Renal cortex interstitium (tissue), 11 donors: Measurements from ENCODE around the gene PKMYT1. TPM values are rescaled to one million over a fixed set of nuclear protein-coding genes. Genes with fewer than 3 reads are reported as not detected.

Experiments used
- DNase-seq, 11 donors: peaks; one replicate each; pipeline ENCODE4 v3.0.0-alpha.2; 2013; ENCODE audit warnings: low read depth in 9 of 11, low spot score in 4 of 11; ENCODE audit errors: extremely low read depth in 1 of 11
- polyA plus RNA-seq, 3 donors: library from polyadenylated mRNA; unstranded; fragments of 120-200 nt; gene quantifications; one replicate each; pipeline ENCODE4 v1.2.1, GENCODE V29; 2013; ENCODE audit not compliant: insufficient read length in 3 of 3

PKMYT1 gene
- polyA plus RNA-seq, 3 donors = 11.7 to 22.4 (median 18.8) TPM

DNA sequence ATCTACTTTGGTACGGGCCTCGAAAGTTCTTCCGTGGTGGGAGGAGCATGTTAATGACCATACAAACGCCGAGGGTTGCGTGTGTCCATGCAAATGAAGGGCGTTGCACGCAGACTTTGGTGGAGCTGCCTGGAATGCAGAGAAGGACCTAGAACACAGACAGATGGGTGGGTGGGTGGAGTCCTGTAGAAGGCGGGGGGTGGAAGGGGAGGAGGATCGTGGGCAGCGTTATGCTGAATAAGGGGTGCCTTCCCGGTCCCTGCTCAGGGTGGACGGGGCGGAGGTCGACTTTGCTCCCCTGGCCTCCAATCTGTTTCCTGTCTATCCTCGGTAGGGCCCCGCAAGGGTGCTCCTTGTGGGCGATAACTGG lies 11.9 kb downstream of the PKMYT1 start:
- no peak for DNase-seq

DNA sequence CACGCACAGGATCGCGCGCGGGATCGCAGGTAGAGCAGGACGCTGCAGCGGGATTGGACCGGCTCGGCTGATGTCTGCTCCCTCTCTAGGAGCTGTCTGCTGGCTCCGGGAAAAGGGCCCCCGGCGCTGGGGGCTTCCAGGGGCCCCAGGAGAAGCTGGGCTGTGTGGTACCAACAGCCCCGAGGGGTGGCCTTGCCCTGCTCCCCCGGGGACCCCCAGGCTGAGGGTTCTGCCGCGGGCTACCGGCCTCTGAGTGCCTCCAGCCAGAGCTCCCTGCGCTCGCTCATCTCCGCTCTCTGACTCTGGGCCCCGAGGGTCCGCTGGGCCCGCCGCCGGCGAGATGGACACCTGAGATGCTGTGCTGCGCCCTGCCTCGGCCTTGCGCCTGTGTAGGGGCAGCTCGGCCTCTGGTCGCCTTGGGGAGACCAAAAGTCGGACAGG lies 12.5 kb downstream of the PKMYT1 start:
- DNase-seq = no peak

DNA sequence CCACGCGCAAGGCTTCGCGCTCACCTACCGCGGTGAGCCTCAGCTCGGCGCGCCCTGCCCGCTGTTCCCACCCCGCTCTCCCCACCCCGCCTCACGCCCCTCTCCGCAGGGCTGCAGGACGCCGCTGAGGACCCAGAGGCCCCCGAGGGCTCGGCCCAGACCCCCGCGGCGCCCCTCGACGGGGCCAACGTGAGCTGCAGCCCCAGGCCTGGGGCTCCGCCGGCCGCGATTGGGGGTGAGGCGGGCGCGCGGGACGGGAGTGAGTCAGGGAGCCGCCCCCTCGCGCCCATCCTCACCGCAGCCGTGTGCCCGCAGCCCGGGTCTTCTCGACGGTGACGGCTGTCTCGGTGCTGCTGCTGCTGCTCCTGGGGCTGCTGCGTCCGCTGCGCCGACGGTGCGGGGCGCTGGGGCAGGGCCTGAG lies 13.0 kb downstream of the PKMYT1 start:
- no peak for DNase-seq

DNA sequence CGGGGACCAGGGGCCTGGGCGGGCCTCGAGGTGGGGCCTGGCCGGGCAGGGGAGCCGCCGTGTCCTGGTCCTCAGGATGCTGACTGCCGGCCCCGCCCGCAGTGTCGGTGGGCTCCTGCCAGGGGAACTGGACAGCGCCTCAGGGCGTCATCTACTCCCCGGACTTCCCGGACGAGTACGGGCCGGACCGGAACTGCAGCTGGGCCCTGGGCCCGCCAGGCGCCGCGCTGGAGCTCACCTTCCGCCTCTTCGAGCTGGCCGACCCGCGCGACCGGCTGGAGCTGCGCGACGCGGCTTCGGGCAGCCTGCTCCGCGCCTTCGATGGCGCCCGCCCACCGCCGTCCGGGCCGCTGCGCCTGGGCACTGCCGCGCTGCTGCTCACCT lies 13.4 kb downstream of the PKMYT1 start:
- no peak for DNase-seq

DNA sequence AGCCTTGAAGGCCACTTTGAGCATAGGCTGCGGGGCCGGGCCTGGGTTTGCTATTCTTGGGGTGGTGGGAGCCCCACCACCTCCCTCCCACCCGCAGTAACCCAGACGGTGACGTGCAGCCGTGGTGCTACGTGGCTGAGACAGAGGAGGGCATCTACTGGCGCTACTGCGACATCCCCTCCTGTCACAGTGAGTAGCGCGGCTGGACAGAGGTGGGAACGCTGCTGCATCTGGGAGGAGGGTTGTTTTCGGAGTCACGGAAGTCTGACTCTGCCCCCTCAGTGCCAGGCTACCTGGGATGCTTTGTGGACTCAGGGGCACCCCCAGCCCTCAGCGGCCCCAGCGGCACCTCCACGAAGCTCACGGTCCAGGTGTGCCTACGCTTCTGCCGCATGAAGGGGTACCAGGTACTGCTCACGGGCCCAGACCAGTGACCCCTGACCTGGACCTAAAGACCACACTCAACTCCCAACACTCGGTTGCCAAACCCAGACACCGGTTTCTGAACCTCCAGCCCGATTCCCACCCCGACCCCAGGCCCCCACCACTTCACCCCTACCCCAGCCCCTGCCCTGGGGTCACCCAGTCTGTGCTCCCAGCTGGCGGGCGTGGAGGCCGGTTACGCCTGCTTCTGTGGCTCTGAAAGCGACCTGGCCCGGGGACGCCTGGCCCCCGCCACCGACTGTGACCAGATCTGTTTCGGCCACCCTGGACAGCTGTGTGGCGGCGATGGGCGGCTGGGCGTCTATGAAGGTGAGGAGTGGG lies 14.0 kb downstream of the PKMYT1 start:
- no peak for DNase-seq

DNA sequence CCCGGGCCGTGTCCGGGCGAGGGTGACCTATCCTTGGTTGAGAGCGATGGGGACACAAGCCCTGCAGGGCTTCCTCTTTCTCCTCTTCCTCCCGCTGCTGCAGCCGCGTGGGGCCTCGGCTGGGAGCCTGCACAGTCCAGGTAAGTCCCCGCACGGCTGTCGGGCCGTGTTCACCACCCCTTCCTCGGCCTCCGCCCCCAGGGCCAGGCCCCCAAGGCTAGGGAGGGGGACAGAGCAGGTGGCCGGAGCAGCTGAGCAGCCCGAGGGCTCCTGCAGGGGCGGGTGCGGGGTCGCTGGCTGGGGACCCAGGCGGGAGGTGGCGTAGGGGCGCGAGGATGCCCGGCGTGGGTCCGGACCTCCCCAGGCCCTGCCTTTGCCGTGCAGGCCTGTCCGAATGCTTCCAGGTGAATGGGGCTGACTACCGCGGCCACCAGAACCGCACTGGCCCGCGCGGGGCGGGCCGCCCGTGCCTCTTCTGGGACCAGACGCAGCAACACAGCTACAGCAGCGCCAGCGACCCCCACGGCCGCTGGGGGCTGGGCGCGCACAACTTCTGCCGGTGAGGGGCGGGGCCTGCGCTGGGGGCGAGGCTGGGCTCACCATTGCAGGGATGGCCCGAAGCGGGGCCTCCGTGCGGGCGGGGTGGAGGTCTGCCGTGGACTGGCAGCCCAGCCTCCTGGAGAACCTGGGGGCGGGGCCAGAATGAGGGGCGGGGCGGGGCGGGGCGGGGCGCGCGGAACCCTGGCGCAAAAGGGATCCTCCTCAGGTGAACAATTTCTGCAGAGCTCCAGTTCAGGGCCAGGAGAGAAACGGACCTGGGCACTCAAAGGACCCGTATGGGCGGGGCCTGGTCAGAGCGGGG lies 15.5 kb downstream of the PKMYT1 start:
- no peak for DNase-seq

DNA sequence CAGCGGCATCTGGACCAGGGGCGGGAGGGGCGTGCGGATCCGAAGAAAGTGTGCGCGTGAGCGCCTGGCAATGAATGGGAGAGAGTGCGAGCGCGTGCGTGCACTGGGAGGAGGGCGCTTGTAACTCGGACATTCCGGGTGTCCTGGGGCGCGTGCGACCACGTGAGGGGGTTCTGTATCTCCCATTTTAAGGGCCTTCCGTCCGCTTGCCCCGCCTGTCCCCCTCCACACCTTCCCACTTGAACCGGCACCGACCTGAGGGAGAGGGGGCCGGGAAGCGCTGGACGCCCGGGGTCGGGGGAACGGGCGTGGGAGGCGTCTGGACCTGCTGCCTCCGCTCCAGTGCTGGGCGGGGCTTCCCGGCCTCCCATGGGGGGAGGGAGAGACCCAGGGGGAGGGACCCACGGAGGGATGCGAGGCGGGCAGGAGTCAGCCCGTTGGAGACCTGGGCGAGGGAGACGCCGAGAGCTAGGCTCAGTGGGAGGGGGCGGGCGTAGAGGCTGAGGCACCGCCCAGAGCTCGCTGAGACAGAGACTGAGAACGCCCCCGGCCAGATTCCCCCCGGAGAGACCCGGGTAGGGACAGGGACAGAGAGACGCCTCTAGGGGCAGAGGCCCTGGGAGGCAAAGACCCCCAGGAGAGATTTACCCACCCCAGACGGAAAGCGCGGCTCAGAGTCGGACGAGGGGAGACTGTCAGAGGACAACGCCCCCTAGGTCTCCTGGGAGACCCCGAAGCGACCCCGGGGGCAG lies 16.3 kb downstream of the PKMYT1 start, which contains the start of gene KREMEN2:
Gene KREMEN2 (plus strand): TSS at position 553 of the 752 bp plus-strand sequence. CDS start 246 bp downstream, outside the sequence.
- no peak for DNase-seq

DNA sequence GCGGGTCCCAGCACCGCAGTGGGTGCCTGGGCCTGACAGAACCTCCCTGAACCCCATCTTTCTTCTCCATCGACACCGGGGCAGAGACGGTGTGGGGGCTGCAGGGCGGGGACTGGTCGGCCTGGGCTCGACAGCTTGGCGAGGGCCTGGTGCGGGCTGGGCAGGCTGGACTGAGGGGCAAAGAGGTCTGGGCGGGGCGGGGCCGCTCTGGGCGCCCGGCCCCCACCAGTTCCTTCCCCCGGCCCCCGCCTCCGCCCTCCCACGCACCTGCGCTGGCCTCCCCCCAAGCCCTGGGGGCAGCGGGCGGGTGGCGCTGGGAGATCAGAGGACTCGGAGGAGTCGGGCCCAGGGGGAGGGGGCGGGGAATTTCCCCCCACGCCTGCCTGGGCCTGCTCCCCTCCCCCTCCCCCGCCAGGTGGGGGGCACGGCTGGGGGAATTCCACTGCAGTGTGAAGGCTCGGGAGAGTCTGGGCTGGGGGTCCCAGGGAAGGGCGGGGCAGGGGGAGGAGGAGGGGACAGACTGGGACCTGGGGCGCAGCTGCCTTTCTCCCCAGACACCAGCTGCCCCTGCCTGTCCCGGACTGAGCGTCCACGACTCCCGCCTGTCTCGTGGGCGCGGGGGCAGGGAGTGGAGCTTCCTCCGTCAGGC lies 17.0 kb downstream of the PKMYT1 start:
- no peak for DNase-seq

DNA sequence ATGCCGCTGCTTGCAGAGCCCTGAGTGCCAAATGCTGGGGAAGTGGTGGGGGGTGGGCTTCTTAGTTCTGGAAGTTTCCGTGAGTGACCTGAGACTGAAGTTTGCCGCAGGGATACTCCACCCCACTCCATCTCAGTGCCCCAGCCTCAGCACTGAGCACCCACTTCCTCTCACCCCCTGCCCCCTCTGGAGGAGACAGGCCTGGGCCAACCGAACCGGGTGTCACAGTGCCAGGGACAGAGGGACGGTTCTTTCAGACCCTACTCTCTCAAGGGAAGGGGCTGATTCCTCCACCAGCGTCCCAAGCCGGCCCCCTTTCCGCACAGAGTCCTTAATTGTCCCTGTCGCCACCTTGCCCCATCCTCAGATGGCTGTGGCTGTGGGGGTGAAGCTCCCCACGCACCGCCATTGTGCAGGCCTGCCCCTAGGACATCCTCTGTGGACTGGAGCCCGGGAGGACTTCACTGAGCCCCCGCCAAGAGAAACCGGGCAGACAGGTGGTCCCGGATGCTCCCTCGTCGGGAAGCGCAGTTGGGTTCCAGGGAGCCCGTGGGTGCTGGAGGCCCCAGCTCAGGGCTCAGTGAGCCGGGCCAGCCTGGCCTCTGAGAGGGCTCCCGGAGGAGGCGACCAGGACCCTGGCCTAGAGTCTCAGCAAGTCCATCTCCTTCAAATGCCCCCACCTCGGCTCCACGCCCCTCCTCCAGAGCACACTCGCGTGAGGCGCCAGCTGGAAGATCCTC lies 17.7 kb downstream of the PKMYT1 start:
- DNase-seq = no peak

DNA sequence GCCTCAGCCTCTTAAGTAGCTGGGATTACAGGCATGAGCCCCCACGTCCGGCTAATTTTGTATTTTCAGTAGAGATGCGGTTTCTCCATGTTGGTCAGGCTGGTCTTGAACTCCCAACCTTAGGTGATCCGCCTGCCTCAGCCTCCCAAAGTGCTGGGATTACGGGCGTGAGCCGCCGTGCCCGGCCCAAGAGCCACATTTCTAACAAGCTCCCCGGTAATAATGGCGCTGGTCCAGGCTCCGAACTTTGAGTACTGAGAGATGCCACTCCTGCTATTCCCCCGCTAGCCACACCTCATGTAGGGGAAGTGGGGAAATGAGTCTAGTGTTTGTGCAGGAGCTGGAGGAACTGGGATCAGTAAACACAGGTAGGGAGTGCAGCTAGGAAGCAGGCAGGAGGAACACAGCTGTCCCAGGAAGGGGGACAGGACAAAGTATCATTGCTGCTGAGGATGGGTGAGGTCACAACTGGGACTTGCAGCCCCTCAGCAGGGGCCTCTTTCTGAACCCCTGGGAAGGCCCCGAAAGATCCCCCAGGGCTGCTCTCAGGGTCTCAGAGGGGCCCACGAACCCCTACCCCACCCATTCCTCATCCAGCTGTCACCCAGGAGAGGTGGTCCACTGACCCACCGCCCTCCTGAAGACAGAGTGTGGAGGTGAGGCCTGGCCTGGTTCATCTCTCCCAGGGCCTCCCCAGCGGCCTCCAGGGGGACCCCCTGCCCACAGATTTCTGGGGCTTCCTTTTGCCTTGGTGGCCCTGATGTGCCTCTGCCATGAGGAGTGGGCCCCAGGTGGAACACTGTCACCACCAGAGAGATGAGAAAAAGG lies 19.8 kb downstream of the PKMYT1 start:
- no peak for DNase-seq

DNA sequence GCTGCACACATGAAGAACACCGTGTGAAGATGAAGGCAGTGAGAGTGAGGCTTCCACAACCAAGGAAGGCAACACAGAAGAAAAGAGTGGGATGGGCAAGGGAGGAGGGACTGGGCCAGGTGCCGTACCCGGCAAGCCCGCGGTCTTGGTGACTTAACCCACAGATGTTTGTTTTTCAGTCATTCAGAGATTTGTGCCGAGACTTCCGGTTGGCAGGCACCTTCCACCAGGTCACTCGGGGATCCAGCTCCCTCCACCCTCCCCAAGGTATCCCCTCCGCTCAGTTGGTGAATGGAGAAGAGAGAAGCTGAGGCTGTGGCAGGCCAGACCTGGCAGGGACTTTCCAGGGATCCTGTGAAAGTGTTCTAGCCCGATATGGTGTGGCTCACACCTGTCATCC lies 21.0 kb downstream of the PKMYT1 start:
- DNase-seq = no peak

DNA sequence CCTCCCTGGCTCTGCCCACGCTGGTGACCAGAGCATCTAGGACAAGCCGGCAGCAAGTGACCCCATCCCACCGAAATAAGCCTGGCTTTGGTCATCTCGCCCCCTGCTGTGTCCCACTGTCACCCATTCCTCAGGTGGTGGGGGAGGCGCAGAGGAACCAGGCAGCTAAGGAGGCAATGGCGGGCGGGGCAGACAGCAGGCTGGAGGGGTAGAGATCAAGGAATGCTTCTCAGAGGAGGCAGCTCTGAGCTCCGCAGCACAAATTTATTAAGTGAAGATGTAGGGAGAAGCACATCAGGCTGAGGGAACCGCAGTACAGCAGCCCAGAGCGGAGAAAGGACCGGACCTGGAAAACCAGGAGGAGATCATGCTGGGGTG lies 23.7 kb downstream of the PKMYT1 start:
- no peak for DNase-seq

DNA sequence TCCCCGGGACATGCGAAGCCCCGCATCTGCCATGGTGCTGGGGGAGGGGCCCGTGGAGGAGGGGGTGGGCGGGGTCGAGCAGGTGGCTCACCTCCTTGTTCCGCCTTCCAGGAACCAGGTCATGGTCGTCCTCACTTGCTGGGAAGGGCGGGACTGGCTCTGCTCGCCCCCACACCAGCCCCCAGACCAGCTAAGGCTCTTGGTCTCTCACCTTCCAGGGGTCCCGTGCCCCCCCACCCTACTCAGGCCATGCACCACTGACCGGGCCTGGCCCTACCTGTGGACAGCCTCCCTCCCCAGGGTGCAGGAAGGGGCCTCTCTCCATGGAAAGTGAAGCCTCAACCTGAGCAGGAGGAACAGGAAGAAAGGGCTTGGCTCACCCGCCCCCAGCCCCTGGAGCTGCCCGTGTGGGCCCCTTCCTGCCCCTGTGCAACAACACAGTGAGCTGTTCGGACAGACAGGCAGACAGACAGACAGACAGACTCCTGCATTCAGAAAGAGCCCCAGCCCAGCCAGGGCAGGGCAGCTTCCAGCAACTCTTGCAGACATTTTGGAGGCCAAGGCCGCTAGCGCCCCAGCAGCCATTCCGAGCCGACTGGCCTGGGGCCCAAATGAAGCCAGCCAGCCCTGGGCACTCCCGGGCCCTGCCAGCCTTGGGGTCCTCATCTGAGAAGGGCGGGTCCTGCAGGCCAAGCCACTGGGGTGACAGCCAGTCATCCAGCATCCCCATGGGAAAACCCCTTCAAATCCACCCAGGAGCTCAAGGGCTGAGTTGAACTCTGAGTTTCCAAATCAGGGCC lies 24.3 kb downstream of the PKMYT1 start:
- DNase-seq = no peak

DNA sequence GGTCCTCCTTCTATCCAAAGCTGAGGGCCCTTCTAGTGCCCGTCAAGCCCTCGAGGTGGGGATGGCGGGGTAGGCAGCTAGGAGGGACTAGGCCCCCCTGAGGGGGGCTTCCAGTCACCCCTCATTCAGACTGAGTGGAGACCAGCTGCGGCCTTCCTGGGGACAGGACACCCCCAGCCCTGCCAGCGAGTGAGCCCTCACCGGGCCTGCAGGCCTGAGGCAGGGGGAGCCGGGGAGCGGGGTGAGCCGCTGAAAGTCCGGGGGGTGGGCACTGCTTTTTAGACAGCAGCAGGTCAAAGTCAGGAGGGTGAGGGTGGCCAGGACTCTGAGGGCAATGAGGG lies 24.8 kb downstream of the PKMYT1 start:
- DNase-seq = no peak

DNA sequence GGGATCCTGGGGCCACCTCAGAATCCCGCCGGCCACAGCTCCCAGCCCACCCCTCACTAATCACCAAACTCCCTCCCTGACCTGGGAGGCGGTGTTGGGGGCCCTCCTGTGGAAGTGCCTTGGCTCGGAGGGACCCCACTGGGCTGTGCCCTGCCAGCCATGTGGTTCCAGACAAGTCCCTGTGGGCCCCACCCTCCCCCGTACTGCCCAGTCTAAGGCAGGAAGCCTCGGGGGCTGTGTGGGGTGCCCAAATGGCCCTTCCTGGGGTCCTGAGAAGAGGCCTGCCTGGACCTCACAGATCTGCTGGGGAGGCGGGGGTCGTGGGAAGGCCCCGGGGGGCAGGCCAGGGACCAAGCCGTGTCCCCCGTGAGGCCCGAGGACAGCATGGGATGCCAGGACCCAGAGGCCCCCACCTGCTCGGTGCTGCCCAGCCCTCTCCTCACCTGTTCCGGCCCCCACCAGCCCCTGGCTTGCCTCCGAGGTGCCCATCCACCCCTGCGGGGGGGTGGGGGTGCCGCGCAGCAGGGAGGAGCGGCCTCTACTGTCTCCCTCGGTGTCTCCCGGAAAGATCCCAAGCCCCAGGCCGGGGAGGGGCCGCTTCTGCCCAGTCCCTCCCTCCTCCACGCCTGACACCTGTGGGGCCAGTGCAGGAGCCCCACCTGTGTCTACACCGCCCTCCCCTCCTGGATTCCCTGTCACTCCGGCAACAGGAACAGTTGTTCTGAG lies 25.4 kb downstream of the PKMYT1 start:
- DNase-seq = no peak
